ENCODE results near the gene SGIP1.
"Not testable (repeated sequence)": the region's sequence is repeated elsewhere in the genome, so short reads cannot be mapped to it uniquely, and the experiment has no call there.

The SGIP1 gene

GRCh38 chr1:66556161-66556611 is 22.2 kb downstream of the SGIP1 start:
- no peak for DNase-seq

GRCh38 chr1:66557157-66557556 is 23.2 kb downstream of the SGIP1 start:
- DNase-seq: no peak

- DNase-seq: no peak
These were observed 25.6 kb downstream of the SGIP1 start for GRCh38 chr1:66559517-66559916.

- DNase-seq: no peak
These were observed 28.6 kb downstream of the SGIP1 start for GRCh38 chr1:66562561-66562960.

GRCh38 chr1:66563094-66563800 is 29.3 kb downstream of the SGIP1 start:
- DNase-seq: no peak

- DNase-seq: no peak
These were observed 30.1 kb downstream of the SGIP1 start for GRCh38 chr1:66563941-66564630.

- DNase-seq: no peak
These were observed 36.2 kb downstream of the SGIP1 start for GRCh38 chr1:66570196-66570595.

- no peak for DNase-seq
These were observed 37.8 kb downstream of the SGIP1 start for GRCh38 chr1:66571789-66572188.

GRCh38 chr1:66575739-66576138 is 41.8 kb downstream of the SGIP1 start:
- DNase-seq: no peak

- no peak for DNase-seq
These were observed 42.7 kb downstream of the SGIP1 start for GRCh38 chr1:66576645-66577044.

- DNase-seq: no peak
These were observed 44.9 kb downstream of the SGIP1 start for GRCh38 chr1:66578841-66579240.

GRCh38 chr1:66580081-66580480 is 46.1 kb downstream of the SGIP1 start:
- DNase-seq: no peak

- DNase-seq: no peak
These were observed 49.1 kb downstream of the SGIP1 start for GRCh38 chr1:66583021-66583420.

- no peak for DNase-seq
These were observed 51.0 kb downstream of the SGIP1 start for GRCh38 chr1:66585002-66585401.

- DNase-seq: no peak
These were observed 55.4 kb downstream of the SGIP1 start for GRCh38 chr1:66589326-66589725.

- not testable (repeated sequence) for DNase-seq
These were observed 58.2 kb downstream of the SGIP1 start for GRCh38 chr1:66592106-66592507.

GRCh38 chr1:66596191-66596590 is 62.2 kb downstream of the SGIP1 start:
- DNase-seq: no peak

- DNase-seq: no peak
These were observed 63.5 kb downstream of the SGIP1 start for GRCh38 chr1:66597500-66597899.

- no peak for DNase-seq
These were observed 64.7 kb downstream of the SGIP1 start for GRCh38 chr1:66598670-66599069.

GRCh38 chr1:66599346-66599745 is 65.4 kb downstream of the SGIP1 start:
- no peak for DNase-seq

- DNase-seq: no peak
These were observed 66.2 kb downstream of the SGIP1 start for GRCh38 chr1:66599899-66600737.

GRCh38 chr1:66605419-66605997 is 71.6 kb downstream of the SGIP1 start:
- DNase-seq: no peak

- no peak for DNase-seq
These were observed 72.6 kb downstream of the SGIP1 start for GRCh38 chr1:66606362-66607065.

Measured in GF-D8 (cell line).